NCI-H460 (cell line): ENCODE measurements around the gene DHODH. TPM values are rescaled to one million over a fixed set of nuclear protein-coding genes. Genes with fewer than 3 reads are reported as not detected.
A peak's percentile ranks its signal among the peaks of the same experiment; 100 is the strongest.
"Not testable (repeated sequence)": the region's sequence is repeated elsewhere in the genome, so short reads cannot be mapped to it uniquely, and the experiment has no call there.

Source experiments
- DNase-seq: peaks from one replicate; pipeline ENCODE4 v3.0.0-alpha.2; 2016; ENCODE audit warnings: low read depth; ENCODE audit errors: extremely low read depth
- polyA plus RNA-seq: library from polyadenylated mRNA; depleted of rRNA; stranded (reverse); fragments of >200 nt; gene quantifications from 2 replicates; pipeline ENCODE4 v1.2.3, GENCODE V29; 2014; cell fraction: nucleus; rRNA removed
- total RNA-seq: library from RNA; depleted of rRNA; stranded (reverse); fragments of >200 nt; shearing (Covaris generic); gene quantifications from 2 replicates; pipeline ENCODE4 v1.2.3, GENCODE V29; 2014; rRNA removed

Gene DHODH
- 9.5 and 12.0 TPM in 2 replicates for total RNA-seq
- 17.2 and 24.5 TPM in 2 replicates for polyA plus RNA-seq

DNA sequence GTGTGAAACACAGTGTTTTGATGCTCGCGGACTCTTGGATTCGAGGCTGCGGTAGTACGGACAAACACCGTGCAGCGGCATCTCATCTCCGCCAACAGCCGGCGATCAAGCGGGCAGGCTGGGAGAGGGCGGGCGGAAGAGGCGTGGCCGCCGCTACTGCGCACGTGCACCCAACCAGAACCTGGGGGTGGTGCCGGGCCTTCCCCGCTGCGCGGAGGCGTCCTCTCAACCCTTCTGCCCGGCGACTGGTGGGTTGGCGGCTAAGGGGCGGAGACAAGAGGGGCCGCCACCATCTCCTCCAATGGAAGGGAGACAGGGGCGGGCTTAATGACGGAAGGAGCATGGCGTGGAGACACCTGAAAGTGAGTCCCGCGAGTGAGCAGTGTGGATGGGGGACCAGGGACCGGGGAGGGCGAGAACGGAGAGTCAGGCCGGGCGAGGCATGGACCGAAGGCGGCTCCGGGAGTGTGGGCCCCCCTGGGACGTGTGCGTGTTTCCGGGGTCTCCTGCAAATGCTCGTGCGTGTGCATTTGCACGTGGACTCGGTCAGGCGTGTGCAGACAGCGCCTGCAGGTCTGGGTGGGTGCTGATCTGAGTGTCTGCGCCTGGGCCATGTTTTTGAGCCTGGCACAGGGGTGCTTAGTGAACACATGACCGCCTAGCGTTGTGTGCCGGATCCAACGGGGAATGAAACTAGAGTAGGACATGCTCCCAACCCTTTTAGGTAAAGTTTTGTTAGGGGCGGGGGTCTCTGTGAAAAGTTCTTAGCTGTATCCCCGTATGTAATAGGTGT, at the start of gene DHODH:
Gene DHODH (plus strand): TSS at position 321 of the 793 bp plus-strand sequence. CDS start 21 bp downstream, at position 342.
- DNase-seq: peak; percentile 95

GRCh38 chr16:71961066-71962039, 47.2 kb upstream of the DHODH start:
- peak; percentile 75 for DNase-seq

GRCh38 chr16:71963125-71963875, 45.2 kb upstream of the DHODH start:
- DNase-seq: no peak

- no peak for DNase-seq
Observed at GRCh38 chr16:71965223-71965622, 43.3 kb upstream of the DHODH start.

DNA sequence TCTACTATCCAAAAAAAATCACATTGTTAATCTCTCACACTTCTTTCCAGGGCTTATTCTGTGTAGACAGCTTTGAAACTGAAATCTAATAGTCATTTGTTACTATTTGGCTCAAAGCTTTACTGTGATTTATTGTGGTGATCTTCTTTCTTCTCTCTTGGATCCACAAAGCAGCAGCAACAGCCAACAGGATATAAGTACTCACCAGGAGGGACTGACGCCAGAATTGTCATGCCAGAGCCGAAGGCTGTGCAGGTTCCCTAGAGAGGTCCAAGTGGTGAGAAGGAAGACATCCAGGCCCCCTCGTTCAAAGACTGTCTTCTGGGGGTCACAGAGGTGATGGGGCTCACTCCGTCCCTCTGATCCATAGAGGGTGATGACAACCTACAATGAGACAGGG, 41.6 kb upstream of the DHODH start:
- no peak for DNase-seq

GRCh38 chr16:71969353-71969752, 39.2 kb upstream of the DHODH start:
- no peak for DNase-seq

GRCh38 chr16:71971571-71971970, 37.0 kb upstream of the DHODH start:
- no peak for DNase-seq

GRCh38 chr16:71972356-71972755, 36.2 kb upstream of the DHODH start:
- DNase-seq: no peak

GRCh38 chr16:71973001-71973400, 35.5 kb upstream of the DHODH start:
- DNase-seq: no peak

DNA sequence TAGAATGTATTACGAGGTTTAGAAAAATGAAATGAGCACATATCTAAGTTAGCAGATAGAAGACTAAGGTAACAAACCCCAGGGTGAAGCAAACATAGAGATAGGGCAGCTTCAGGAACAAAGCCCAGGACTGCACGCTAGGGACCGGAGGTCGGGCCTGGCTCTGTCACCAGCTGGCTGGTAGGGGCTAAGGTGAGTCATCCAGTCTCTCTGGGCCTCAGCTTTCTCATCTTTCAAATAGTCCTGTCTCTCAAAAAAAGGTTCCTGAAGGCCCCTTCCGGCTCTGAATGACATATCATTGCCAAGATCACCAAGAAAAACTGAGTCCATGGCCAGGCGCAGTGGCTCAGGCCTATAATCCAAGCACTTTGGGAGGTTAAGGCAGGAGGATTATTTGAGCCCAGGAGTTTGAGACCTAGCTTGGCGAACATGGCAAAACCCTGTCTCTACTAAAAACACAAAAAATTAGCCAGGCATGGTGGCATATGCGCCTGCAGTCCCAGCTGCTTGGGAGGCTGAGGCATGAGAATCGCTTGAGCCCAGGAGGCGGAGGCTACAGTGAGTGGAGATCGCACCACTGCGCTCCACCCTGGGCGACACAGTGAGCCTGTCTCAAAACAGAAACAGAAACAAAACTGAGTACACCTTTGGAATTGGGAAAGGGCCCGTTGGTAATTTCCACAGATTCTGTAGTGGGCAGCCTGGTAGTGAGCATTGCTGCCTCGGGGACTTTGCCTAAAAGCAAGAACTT, 34.3 kb upstream of the DHODH start:
- DNase-seq: no peak

- no peak for DNase-seq
Observed at GRCh38 chr16:71985262-71985974, 23.1 kb upstream of the DHODH start.

DNA sequence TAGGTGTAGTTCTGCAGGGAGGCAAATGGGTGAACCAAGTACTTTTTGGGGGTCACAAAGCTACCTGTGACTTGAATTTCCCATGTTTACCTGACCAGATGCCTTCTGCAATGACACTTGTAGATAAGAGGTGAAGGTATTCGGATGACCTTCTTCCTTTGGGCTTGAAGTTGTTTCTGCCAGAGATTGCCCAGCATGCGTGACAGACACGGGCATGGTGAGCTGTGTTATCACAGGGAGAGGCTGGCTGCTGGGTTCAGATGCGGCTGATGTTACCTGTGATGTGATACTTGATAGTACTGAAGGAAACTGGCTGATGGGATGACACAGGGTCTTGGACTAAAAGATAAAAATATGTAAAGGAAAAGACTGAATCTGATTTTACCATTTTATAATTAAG, 22.4 kb upstream of the DHODH start:
- DNase-seq: no peak

GRCh38 chr16:71995038-71995437, 13.5 kb upstream of the DHODH start:
- no peak for DNase-seq

GRCh38 chr16:71997578-71997977, 11.0 kb upstream of the DHODH start:
- DNase-seq: not testable (repeated sequence)

DNA sequence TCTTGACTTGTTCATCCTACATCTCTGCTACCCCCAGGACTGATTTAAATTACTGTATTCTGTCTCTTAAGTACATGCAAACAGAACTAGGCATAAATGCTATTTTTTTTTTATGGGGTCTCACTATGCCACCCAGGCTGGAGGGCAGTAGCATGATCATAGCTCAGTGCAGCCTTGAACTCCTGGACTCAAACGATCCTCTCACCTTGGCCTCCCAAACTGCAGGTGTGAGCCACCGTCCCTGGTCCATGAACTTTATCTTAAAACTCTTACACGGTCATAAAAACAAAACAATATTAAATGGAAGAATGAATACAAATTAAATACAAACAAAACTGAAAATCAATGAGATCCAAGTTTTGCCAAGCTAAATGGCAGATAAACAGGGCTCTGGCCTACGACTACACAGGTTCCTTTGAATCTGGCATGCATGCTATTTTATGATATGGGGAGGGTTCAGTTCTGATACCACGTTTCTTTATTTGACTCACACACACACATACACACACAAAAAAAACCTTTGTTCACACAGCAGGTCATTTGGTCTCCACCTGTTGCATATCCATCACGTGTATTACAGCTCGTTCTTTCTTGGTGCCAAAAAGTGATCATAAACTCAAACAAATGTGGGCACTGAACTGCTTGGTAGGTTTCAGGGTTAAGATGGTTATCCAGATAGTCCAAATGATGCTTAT, 7.2 kb upstream of the DHODH start:
- DNase-seq: no peak

GRCh38 chr16:72002619-72003018, 5.9 kb upstream of the DHODH start:
- no peak for DNase-seq

DNA sequence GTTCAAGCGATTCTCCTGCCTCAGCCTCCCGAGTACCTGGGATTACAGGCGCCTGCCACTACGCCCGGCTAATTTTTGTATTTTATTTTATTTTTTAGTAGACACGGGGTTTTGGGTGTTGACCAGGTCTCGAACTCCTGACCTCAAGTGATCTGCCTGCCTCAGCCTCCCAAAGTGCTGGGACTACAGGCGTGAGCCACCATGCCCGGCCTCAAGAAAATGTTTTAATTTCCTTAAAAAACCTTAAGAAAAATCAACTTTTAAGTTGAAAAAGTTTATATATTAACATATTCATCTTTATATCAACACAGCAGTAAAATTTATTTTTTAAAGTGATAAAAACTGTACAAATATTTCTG, 500 bp upstream of the DHODH start:
- not testable (repeated sequence) for DNase-seq

GRCh38 chr16:72009779-72010178, 1.2 kb downstream of the DHODH start:
- no peak for DNase-seq

- DNase-seq: no peak
Observed at GRCh38 chr16:72012607-72013006, 4.1 kb downstream of the DHODH start.
